PC-3 (cell line): Measurements from ENCODE around the gene MACROD1.

Source experiments
- CTCF ChIP-seq: fragments of 300-600 bp; sonication (generic); conservative IDR thresholded peaks from 2 replicates; pipeline ENCODE4 v1.5.1; 2017; ENCODE audit warnings: antibody characterized with exemption, low read depth, mild to moderate bottlenecking, low read length
- EZH2 ChIP-seq: fragments of 300-600 bp; sonication (generic); IDR thresholded peaks from one replicate; pipeline ENCODE4 v1.6.1; 2017; ENCODE audit warnings: antibody characterized with exemption, mild to moderate bottlenecking, low read length; ENCODE audit not compliant: unreplicated experiment

DNA sequence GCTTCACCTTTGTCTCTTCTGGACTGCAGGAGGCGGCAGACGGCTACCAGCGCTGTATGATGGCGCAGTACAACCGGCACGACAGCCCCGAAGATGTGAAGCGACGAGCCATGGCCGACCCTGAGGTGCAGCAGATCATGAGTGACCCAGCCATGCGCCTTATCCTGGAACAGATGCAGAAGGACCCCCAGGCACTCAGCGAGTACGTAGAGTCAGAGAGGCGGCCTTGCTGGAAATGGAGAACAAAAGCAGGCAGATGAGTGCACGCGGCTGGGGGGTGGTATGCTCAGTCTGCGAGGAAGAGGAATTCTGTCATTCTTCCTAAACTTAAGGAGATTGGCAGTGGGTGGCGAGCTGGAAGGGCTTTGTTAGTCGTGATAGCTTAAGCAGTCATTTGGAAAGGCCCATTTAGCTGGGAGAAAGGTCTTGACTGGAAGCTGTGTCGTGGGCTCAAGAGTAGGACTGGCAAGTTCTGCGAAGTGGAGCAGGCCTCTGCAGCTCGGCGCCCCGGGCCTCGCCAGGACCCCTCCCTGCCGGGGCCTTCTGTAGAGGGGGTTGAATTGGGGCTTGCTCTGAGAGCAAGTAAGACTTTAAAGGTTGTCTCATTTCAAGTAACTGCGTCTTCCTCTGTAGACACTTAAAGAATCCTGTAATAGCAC, 37.6 kb upstream of the MACROD1 start:
- TF ChIP-seq CTCF (no peak), EZH2 (no peak)
